Coronary artery (tissue), 2 donors: ENCODE data around the gene LOXHD1.

Source experiments
- DNase-seq: peaks from one replicate; pipeline ENCODE4 v3.0.0-alpha.2; 2017; ENCODE audit warnings: low spot score
- H3K27ac ChIP-seq, 2 donors: fragments of 200-600 bp; sonication (generic); one replicate each; pipeline ENCODE4 v1.5.1; 2016 to 2019
- H3K4me3 ChIP-seq: fragments of 200-600 bp; sonication (generic); 2 replicates; pipeline ENCODE4 v1.5.1; 2016; ENCODE audit warnings: mild to moderate bottlenecking, moderate library complexity
- CTCF ChIP-seq: fragments of 200-600 bp; sonication (generic); IDR thresholded peaks from one replicate; pipeline ENCODE4 v1.5.1; 2019; ENCODE audit warnings: antibody characterized with exemption

LOXHD1 gene

GRCh38 chr18:46433121-46433826, 223.7 kb downstream of the LOXHD1 start:
- H3K4me3 ChIP-seq: no peak overlapping the region
- no peak for TF ChIP-seq CTCF
- no peak overlapping the region for H3K27ac ChIP-seq
- no peak for DNase-seq

GRCh38 chr18:46431522-46432171, 225.4 kb downstream of the LOXHD1 start:
- DNase-seq: no peak
- Histone ChIP-seq H3K27ac (no peak overlapping the region), H3K4me3 (no peak overlapping the region)
- TF ChIP-seq CTCF: no peak

- Histone ChIP-seq H3K4me3 (no peak overlapping the region), H3K27ac (no peak overlapping the region)
- DNase-seq: no peak
- no peak for TF ChIP-seq CTCF
Observed at GRCh38 chr18:46429649-46430224, 227.3 kb downstream of the LOXHD1 start.

- no peak for TF ChIP-seq CTCF
- no peak for DNase-seq
- Histone ChIP-seq H3K4me3 (no peak overlapping the region), H3K27ac (no peak overlapping the region)
Observed at GRCh38 chr18:46429130-46429529, 227.9 kb downstream of the LOXHD1 start.

- TF ChIP-seq CTCF: no peak
- no peak for DNase-seq
- no peak overlapping the region for H3K4me3 ChIP-seq
- no peak overlapping the region for H3K27ac ChIP-seq
Observed at GRCh38 chr18:46428368-46428767, 228.7 kb downstream of the LOXHD1 start.

GRCh38 chr18:46427216-46427995, 229.6 kb downstream of the LOXHD1 start:
- H3K4me3 ChIP-seq: no peak overlapping the region
- no peak for DNase-seq
- H3K27ac ChIP-seq: no peak overlapping the region
- TF ChIP-seq CTCF: no peak
